Uterus (tissue), 4 donors: ENCODE measurements around the gene ARHGAP21. TPM values are rescaled to one million over a fixed set of nuclear protein-coding genes. Genes with fewer than 3 reads are reported as not detected.

Experiments used
- DNase-seq, 2 donors: peaks; one replicate each; pipeline ENCODE4 v3.0.0-alpha.2; 2019 to 2020
- H3K27ac ChIP-seq, 2 donors: fragments of 200-600 bp; sonication (generic); 1 replicate in 1 of 2; 2 replicates in 1 of 2; pipeline ENCODE4 v1.5.1; 2016 to 2018
- H3K27me3 ChIP-seq, 2 donors: fragments of 200-600 bp; sonication (generic); one replicate each; pipeline ENCODE4 v1.5.1; 2018 to 2019; ENCODE audit warnings: control low read depth in 1 of 2
- H3K36me3 ChIP-seq, 2 donors: fragments of 200-600 bp; sonication (generic); one replicate each; pipeline ENCODE4 v1.5.1; 2019; ENCODE audit warnings: control low read depth in 1 of 2
- H3K4me1 ChIP-seq, 2 donors: fragments of 200-600 bp; sonication (generic); one replicate each; pipeline ENCODE4 v1.5.1; 2018 to 2019; ENCODE audit warnings: control low read depth in 1 of 2
- H3K4me3 ChIP-seq, 2 donors: fragments of 200-600 bp; sonication (generic); 1 replicate in 1 of 2; 2 replicates in 1 of 2; pipeline ENCODE4 v1.5.1; 2018 to 2019; ENCODE audit warnings: mild to moderate bottlenecking in 1 of 2
- H3K9me3 ChIP-seq, 2 donors: fragments of 200-600 bp; sonication (generic); one replicate each; pipeline ENCODE4 v1.5.1; 2019; ENCODE audit warnings: control low read depth in 1 of 2
- CTCF ChIP-seq, 4 experiments: fragments of 200-600 bp in 2 of 4; fragments of 450-650 bp in 2 of 4; sonication (generic) in 2 of 4; IDR thresholded peaks; one replicate each; pipeline ENCODE4 v1.5.1; 2016 to 2019; ENCODE audit warnings: antibody characterized with exemption in 4 of 4, mild to moderate bottlenecking in 2 of 4, moderate library complexity in 1 of 4
- POLR2A ChIP-seq, 2 donors: fragments of 450-650 bp; IDR thresholded peaks; one replicate each; pipeline ENCODE4 v1.6.1; 2016; ENCODE audit warnings: antibody characterized with exemption in 2 of 2, mild to moderate bottlenecking in 1 of 2, moderate library complexity in 1 of 2
- intact Hi-C: fragments of 100-400 bp; cut with DNase I; formaldehyde crosslinking; loops from one replicate; pipeline ENCODE4 v1.15.1; 2023; ENCODE audit warnings: low total_unique reads
- total RNA-seq, 4 donors: library from RNA; depleted of rRNA in 3 of 4; stranded (reverse); fragments of >200 nt in 3 of 4; gene quantifications; one replicate each; pipeline versions ENCODE4 v1.1.0 to v1.2.4, GENCODE V29; 2014 to 2023
- donor health status: DM: yes; HTN: yes; CAD: no.

The ARHGAP21 gene
- total RNA-seq, 4 donors from 2014 or later: 90.4 to 168 (median 124) TPM

GRCh38 chr10:24589265-24589664 is 134.4 kb downstream of the ARHGAP21 start:
- no peak for DNase-seq
- no peak for TF ChIP-seq CTCF (IDR thresholded peaks at IDR 0.05)
- TF ChIP-seq POLR2A (IDR thresholded peaks at IDR 0.05): no peak
- no peak overlapping the region for H3K27ac ChIP-seq

GRCh38 chr10:24579906-24580305 is 143.8 kb downstream of the ARHGAP21 start:
- Histone ChIP-seq H3K4me3 (no peak overlapping the region), H3K4me1 (no peaks in the 10 kb centered on the region), H3K9me3 (no peaks in the 10 kb centered on the region), H3K27me3 (no peaks in the 10 kb centered on the region), H3K36me3 (no peaks in the 10 kb centered on the region), H3K27ac (no peak overlapping the region)
- no peak for DNase-seq
- TF ChIP-seq POLR2A (IDR thresholded peaks at IDR 0.05): no peak
- TF ChIP-seq CTCF (IDR thresholded peaks at IDR 0.05): no peak
- intact Hi-C loops: no loop called here

More at GRCh38 chr10:24589265-24589664, 134.4 kb downstream of the ARHGAP21 start:
- H3K4me3 ChIP-seq: no peak overlapping the region
- intact Hi-C loops: no loop called here
- H3K27me3 ChIP-seq: no peaks in the 10 kb centered on the region
- H3K4me1 ChIP-seq: no peaks in the 10 kb centered on the region
- no peaks in the 10 kb centered on the region for H3K36me3 ChIP-seq
- H3K9me3 ChIP-seq: no peaks in the 10 kb centered on the region

GRCh38 chr10:24579448-24579847 is 144.2 kb downstream of the ARHGAP21 start:
- Histone ChIP-seq H3K36me3 (no peaks in the 10 kb centered on the region), H3K9me3 (no peaks in the 10 kb centered on the region), H3K4me3 (no peak overlapping the region), H3K4me1 (no peaks in the 10 kb centered on the region), H3K27me3 (no peaks in the 10 kb centered on the region), H3K27ac (no peak overlapping the region)
- DNase-seq: no peak
- TF ChIP-seq CTCF (IDR thresholded peaks at IDR 0.05): no peak
- no peak for TF ChIP-seq POLR2A (IDR thresholded peaks at IDR 0.05)
- intact Hi-C loops: no loop called here

- intact Hi-C loops: no loop called here
- Histone ChIP-seq H3K36me3 (no peaks in the 10 kb centered on the region), H3K9me3 (no peaks in the 10 kb centered on the region), H3K4me3 (no peak overlapping the region), H3K27ac (no peak overlapping the region), H3K4me1 (no peaks in the 10 kb centered on the region), H3K27me3 (no peaks in the 10 kb centered on the region)
- no peak for DNase-seq
- TF ChIP-seq CTCF (IDR thresholded peaks at IDR 0.05) (no peak), POLR2A (IDR thresholded peaks at IDR 0.05) (no peak)
Observed at GRCh38 chr10:24575481-24576002, 148.1 kb downstream of the ARHGAP21 start.

- no peaks in the 10 kb centered on the region for H3K36me3 ChIP-seq
- no peaks in the 10 kb centered on the region for H3K27me3 ChIP-seq
- TF ChIP-seq CTCF (IDR thresholded peaks at IDR 0.05): no peak
- no peak for TF ChIP-seq POLR2A (IDR thresholded peaks at IDR 0.05)
- intact Hi-C loops: no loop called here
- H3K9me3 ChIP-seq: no peaks in the 10 kb centered on the region
- H3K4me3 ChIP-seq: no peak overlapping the region
- no peak overlapping the region for H3K27ac ChIP-seq
- DNase-seq: no peak
- H3K4me1 ChIP-seq: no peaks in the 10 kb centered on the region
Observed at GRCh38 chr10:24574578-24575155, 149.0 kb downstream of the ARHGAP21 start.
